ENCODE results near the gene RHOB.

DNA sequence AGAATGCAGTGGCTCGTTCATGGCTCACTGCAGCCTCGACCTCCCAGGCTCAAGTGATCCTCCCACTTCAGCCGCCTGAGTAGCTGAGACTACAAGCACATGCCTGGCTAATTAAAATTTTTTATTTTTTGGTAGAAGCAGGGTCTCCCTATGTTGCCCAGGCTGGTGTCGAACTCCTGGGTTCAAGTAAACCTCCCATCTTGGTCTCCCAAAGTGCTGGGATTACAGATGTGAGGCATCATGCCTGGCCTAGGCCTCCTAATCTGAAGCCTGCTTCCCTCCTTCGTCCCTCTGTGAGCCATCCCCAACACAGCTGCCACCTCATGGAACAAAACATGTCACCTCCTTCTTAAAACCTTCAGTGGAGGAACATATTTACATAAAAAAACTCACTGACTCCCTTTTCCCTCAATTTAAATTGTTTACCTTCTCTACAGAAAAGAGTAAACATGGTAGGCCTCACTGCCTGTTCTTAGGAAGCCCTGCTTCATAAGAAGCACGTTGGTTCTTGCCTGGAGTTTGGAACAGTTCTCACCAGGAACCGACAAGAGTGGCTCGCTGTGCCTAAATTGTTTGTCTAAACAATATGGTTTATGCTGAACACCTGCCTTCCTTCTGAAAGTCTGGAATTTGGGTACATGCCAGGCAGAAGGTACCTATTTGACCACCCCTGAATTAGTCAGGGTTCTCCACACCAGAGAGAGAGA lies 12.1 kb upstream of the RHOB start:
- TF ChIP-seq POLR2A (IDR thresholded peaks at IDR 0.05; ENCODE audit: low read depth, low read length), result no peak
- no peak for TF ChIP-seq TAF1 (IDR thresholded peaks at IDR 0.05; ENCODE audit: borderline replicate concordance, low read depth, low read length)
- TF ChIP-seq POLR2AphosphoS5 (IDR thresholded peaks at IDR 0.05; ENCODE audit: low read depth, low read length), result no peak

Measured in GM12892 (cell line).